Neural cell (in vitro differentiated cells): ENCODE data around the gene ORM1. TPM values are rescaled to one million over a fixed set of nuclear protein-coding genes. Genes with fewer than 3 reads are reported as not detected.

ENCODE experiments used
- H2AFZ ChIP-seq: fragments of 200-600, 300-800 bp; sonication (generic), shearing (Covaris generic); 2 replicates; pipeline ENCODE4 v1.6.0; 2014; ENCODE audit warnings: low read depth, mild to moderate bottlenecking, antibody characterized with exemption, low read length, moderate library complexity
- H3F3A ChIP-seq: fragments of 200-600 bp; shearing (Covaris generic); 2 replicates; pipeline ENCODE4 v1.6.1; 2016; ENCODE audit warnings: mild to moderate bottlenecking, moderate library complexity, mixed read lengths, antibody characterized with exemption, low read length; ENCODE audit not compliant: insufficient read depth, poor library complexity, severe bottlenecking
- H3K27ac ChIP-seq: fragments of 200-600, 300-800 bp; sonication (generic), shearing (Covaris generic); 2 replicates; pipeline ENCODE4 v1.5.1; 2014; ENCODE audit warnings: mild to moderate bottlenecking, low read length, moderate library complexity
- H3K27me3 ChIP-seq: fragments of 300-800, 200-600 bp; sonication (generic), shearing (Covaris generic); 2 replicates; pipeline ENCODE4 v1.6.0; 2014; ENCODE audit warnings: mild to moderate bottlenecking, low read depth, low read length, moderate library complexity; ENCODE audit not compliant: insufficient read depth
- H3K36me3 ChIP-seq: fragments of 300-800, 200-600 bp; sonication (generic), shearing (Covaris generic); 2 replicates; pipeline ENCODE4 v1.5.1; 2014; ENCODE audit warnings: mild to moderate bottlenecking, antibody characterized with exemption, low read length, moderate library complexity; ENCODE audit not compliant: insufficient read depth
- H3K4me2 ChIP-seq: fragments of 300-800, 200-600 bp; sonication (generic), shearing (Covaris generic); 2 replicates; pipeline ENCODE4 v1.6.0; 2014; ENCODE audit warnings: mild to moderate bottlenecking, low read length
- H3K4me3 ChIP-seq: fragments of 300-800, 200-600 bp; sonication (generic), shearing (Covaris generic); 2 replicates; pipeline ENCODE4 v1.5.1; 2014; ENCODE audit warnings: mild to moderate bottlenecking, low read length, moderate library complexity
- H3K79me2 ChIP-seq: fragments of 200-600 bp; shearing (Covaris generic); replicated peaks from 2 replicates; pipeline ENCODE4 v1.6.0; 2014; ENCODE audit warnings: mild to moderate bottlenecking, low read length, moderate library complexity; ENCODE audit not compliant: insufficient read depth
- H3K9ac ChIP-seq: fragments of 300-800, 200-600 bp; sonication (generic), shearing (Covaris generic); 2 replicates; pipeline ENCODE4 v1.6.1; 2016; ENCODE audit warnings: mild to moderate bottlenecking, low read length, mixed read lengths
- H3K9me2 ChIP-seq: fragments of 200-600 bp; shearing (Covaris generic); 2 replicates; pipeline ENCODE4 v1.6.1; 2016; ENCODE audit warnings: mild to moderate bottlenecking, low read length, mixed read lengths; ENCODE audit not compliant: insufficient read depth
- H3K9me3 ChIP-seq: fragments of 200-600, 300-800 bp; sonication (generic), shearing (Covaris generic); 2 replicates; pipeline ENCODE4 v1.6.1; 2016; ENCODE audit warnings: mild to moderate bottlenecking, mixed run types, low read length, moderate library complexity, mixed read lengths
- H4K20me1 ChIP-seq: fragments of 200-600 bp; shearing (Covaris generic); 2 replicates; pipeline ENCODE4 v1.6.1; 2016; ENCODE audit warnings: mild to moderate bottlenecking, mixed run types; ENCODE audit not compliant: insufficient read depth
- EP300 ChIP-seq: fragments of 450-650 bp; conservative IDR thresholded peaks from 2 replicates; pipeline ENCODE4 v1.6.1; 2014; ENCODE audit warnings: antibody characterized with exemption, mild to moderate bottlenecking, moderate library complexity; ENCODE audit not compliant: poor library complexity, severe bottlenecking
- EZH2 ChIP-seq: fragments of 200-600, 300-800 bp; shearing (Covaris generic), sonication (generic); IDR thresholded peaks from 2 replicates; pipeline ENCODE4 v1.6.1; 2014; ENCODE audit warnings: antibody characterized with exemption, low read length, borderline replicate concordance, mild to moderate bottlenecking; ENCODE audit not compliant: insufficient read depth, poor library complexity, severe bottlenecking
- MXI1 ChIP-seq: fragments of 450-650 bp; conservative IDR thresholded peaks from 2 replicates; pipeline ENCODE4 v1.6.1; 2014; ENCODE audit warnings: antibody characterized with exemption, mild to moderate bottlenecking; ENCODE audit not compliant: poor library complexity, severe bottlenecking
- POLR2AphosphoS5 ChIP-seq: IDR thresholded peaks from 2 replicates; pipeline ENCODE4 v1.6.1; 2012
- RAD21 ChIP-seq: fragments of 450-650 bp; conservative IDR thresholded peaks from 2 replicates; pipeline ENCODE4 v1.6.1; 2014; ENCODE audit warnings: antibody characterized with exemption, mild to moderate bottlenecking, moderate library complexity
- REST ChIP-seq: IDR thresholded peaks from 2 replicates; pipeline ENCODE4 v1.6.1; 2012; ENCODE audit warnings: borderline replicate concordance
- SMC3 ChIP-seq: fragments of 450-650 bp; conservative IDR thresholded peaks from 2 replicates; pipeline ENCODE4 v1.6.1; 2014; ENCODE audit warnings: antibody characterized with exemption, mild to moderate bottlenecking, moderate library complexity; ENCODE audit not compliant: poor library complexity
- TAF1 ChIP-seq: IDR thresholded peaks from 2 replicates; pipeline ENCODE4 v1.6.1; 2012; ENCODE audit warnings: low read depth
- polyA plus RNA-seq: library from polyadenylated mRNA; depleted of rRNA; stranded (reverse); fragments of >200 nt; gene quantifications from 2 replicates; pipeline ENCODE4 v1.2.3, GENCODE V29; 2014
- TF ChIP-seq, protein P1 (sequence below): fragments of 450-650 bp; IDR thresholded peaks from 2 replicates; pipeline ENCODE4 v1.5.1; 2014; ENCODE audit warnings: antibody characterized with exemption, mild to moderate bottlenecking, moderate library complexity; ENCODE audit not compliant: poor library complexity, severe bottlenecking

The ORM1 gene
- polyA plus RNA-seq, 1 donor from 2014 or later, result not detected

GRCh38 chr9:114359801-114360200 lies 36.9 kb downstream of the ORM1 start:
- Histone ChIP-seq H2AFZ (no peak overlapping the region), H3K27ac (no peak overlapping the region), H3K9ac (no peak overlapping the region), H3K27me3 (no peaks in the 10 kb centered on the region), H3K79me2 (no peaks in the 10 kb centered on the region), H3F3A (no peaks in the 10 kb centered on the region), H3K4me3 (no peak overlapping the region), H3K9me3 (no peaks in the 10 kb centered on the region), H3K4me2 (no peak overlapping the region), H4K20me1 (no peaks in the 10 kb centered on the region), H3K36me3 (no peaks in the 10 kb centered on the region), H3K9me2 (no peaks in the 10 kb centered on the region)
- TF ChIP-seq RAD21 (no peak), TAF1 (no peak)

- H2AFZ ChIP-seq, result no peak overlapping the region
- H3K4me2 ChIP-seq, result no peak overlapping the region
- H3K9me3 ChIP-seq, result no peaks in the 10 kb centered on the region
- H3K4me3 ChIP-seq, result no peak overlapping the region
- H3K9ac ChIP-seq, result no peak overlapping the region
- H3K27ac ChIP-seq, result no peak overlapping the region
- no peaks in the 10 kb centered on the region for H4K20me1 ChIP-seq
- H3F3A ChIP-seq, result no peaks in the 10 kb centered on the region
- TF ChIP-seq REST (no peak), EZH2 (no peak), SMC3 (no peak), MXI1 (no peak), RAD21 (no peak), EP300 (no peak), TAF1 (no peak), POLR2AphosphoS5 (no peak)
- TF ChIP-seq, protein P1, sequence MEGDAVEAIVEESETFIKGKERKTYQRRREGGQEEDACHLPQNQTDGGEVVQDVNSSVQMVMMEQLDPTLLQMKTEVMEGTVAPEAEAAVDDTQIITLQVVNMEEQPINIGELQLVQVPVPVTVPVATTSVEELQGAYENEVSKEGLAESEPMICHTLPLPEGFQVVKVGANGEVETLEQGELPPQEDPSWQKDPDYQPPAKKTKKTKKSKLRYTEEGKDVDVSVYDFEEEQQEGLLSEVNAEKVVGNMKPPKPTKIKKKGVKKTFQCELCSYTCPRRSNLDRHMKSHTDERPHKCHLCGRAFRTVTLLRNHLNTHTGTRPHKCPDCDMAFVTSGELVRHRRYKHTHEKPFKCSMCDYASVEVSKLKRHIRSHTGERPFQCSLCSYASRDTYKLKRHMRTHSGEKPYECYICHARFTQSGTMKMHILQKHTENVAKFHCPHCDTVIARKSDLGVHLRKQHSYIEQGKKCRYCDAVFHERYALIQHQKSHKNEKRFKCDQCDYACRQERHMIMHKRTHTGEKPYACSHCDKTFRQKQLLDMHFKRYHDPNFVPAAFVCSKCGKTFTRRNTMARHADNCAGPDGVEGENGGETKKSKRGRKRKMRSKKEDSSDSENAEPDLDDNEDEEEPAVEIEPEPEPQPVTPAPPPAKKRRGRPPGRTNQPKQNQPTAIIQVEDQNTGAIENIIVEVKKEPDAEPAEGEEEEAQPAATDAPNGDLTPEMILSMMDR, result no peak
- H3K79me2 ChIP-seq, result no peaks in the 10 kb centered on the region
- H3K9me2 ChIP-seq, result no peaks in the 10 kb centered on the region
- H3K27me3 ChIP-seq, result no peaks in the 10 kb centered on the region
- no peaks in the 10 kb centered on the region for H3K36me3 ChIP-seq
These were observed 38.6 kb downstream of the ORM1 start for GRCh38 chr9:114361542-114361941.

- Histone ChIP-seq H3K4me2 (no peak overlapping the region), H3K9me2 (no peaks in the 10 kb centered on the region), H3K9ac (no peak overlapping the region), H3F3A (no peaks in the 10 kb centered on the region), H3K79me2 (no peaks in the 10 kb centered on the region), H3K27ac (no peak overlapping the region), H3K4me3 (no peak overlapping the region), H2AFZ (no peak overlapping the region), H3K9me3 (no peaks in the 10 kb centered on the region), H3K36me3 (no peaks in the 10 kb centered on the region), H4K20me1 (no peaks in the 10 kb centered on the region), H3K27me3 (no peaks in the 10 kb centered on the region)
- TF ChIP-seq RAD21 (no peak), POLR2AphosphoS5 (no peak), SMC3 (no peak), EP300 (no peak)
- TF ChIP-seq, protein P1, result no peak
These were observed 39.5 kb downstream of the ORM1 start for GRCh38 chr9:114362394-114362793.
